Activated CD8-positive, alpha-beta memory T cell treated with anti-CD3 and anti-CD28 coated beads, Interleukin-2, amount 50 U/mL, for 4 hours (primary cell): ENCODE data around the gene SPEM3.

ENCODE experiments used
- DNase-seq: peaks from one replicate; pipeline ENCODE4 v3.0.0-alpha.2; 2020

The SPEM3 gene

DNA sequence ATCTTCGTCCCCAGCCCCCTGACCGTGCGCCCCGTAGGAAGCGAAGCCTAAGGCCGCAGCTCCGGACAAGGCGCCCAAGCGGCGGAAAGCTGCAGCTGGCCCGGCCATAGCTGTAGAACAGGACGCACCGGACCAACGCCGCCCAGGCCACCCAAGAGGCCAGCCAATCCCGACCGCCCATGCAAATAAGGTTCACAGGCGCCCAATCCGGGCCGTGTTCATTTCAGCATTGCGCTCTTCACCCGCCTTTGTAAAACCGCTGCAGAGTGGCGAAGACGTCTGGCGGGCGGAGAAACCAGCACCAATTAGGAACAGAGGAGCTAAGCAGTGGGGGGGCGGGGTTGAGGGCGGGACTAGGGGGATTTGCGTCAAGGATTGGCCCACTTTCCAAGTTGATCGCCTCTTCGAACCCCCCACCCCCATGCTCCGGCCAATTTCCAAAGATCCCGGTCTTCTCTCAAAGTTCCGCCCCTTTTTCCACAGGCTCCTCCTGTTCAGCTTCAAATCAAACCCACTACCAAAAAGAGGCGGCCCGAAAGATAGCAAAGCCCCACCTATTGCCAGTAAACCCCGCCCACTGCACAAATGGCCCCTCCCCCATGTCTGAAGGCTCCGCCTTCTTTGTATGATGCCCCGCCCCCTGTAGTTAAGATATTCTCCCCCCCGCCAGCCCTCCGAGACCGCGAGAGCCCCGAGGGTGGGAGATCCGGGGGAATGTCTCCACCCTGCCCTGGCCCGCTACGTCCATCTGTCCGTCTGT is 24.5 kb upstream of the SPEM3 start, which contains the start of gene TMEM256:
TSS of gene TMEM256 (minus strand) at position 121 of the 760 bp plus-strand sequence. CDS start at position 108, 13 bp downstream.
- DNase-seq, result peak; percentile 91

DNA sequence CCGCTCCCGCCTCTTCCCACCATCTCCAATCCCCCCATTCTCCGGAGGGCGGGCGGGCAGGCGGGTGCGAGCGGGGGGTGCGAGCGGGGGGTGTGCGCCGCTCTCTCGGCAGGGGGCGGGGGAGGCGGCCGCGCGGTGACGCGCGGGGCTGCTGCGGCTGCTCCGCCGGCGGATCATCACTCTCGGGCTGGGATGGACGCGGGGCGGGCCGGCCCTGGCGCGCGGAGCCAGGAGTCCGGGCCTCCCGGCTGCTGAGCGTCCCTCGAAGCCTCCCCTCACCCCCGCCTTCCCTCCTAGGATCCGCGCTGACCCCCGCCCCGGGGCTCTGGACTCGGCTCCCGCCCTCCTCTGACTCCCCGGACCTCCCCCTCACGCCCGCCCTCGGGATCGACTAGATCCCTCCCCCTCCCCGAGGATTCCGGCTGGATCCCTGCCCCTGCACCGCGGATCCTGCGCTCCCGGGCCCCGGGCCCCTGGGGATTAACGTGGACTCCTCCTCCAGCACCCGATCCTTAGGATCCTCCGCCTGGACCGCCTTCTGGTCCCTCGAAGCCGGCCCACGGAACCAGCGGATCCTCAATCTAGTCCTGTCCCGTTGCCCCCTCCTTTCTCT is 23.8 kb upstream of the SPEM3 start:
- peak; percentile 73 for DNase-seq

DNA sequence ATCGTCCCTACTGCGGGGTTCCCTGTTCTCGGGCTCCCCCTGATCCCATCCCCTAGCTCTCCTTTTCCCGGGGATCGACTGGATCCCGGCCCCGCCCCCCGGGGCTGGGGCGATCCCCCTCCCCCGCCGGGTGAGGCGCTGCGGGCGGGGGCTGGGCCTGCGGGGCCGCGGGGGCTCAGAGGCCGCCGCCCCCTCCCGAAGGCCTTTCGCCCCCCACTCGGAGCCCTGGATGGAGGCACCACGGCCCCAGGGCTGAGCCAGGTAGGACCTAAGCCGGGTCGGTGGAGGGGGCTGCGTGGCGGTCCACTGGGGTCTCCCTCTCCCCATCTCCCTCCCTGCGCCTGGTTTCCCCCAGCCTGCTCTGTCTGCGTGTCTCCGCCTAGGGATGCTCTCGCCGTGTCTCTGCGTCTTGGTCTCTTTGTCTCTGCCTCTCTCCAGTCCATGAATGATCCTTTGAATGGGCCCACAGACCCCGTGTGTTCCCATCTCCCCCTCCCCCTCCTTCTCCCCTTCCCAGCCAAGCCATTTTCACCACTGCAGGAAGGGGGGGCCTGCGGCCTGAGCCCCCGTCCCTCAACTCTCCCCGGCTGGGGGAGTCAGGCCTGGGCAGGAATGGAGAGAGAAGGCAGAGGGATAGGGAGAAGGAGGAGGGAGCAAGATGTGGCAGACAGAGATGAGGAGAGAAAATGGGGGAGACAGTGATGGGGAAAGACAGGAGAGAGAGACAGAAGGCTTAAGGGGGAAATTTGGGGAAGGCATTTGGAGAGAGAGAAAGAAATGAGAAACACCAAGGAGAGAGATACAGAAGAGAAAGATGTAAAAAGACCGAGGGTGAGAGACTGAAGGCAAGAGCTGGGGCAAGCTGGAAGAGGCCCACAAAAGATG is 23.1 kb upstream of the SPEM3 start:
- no peak for DNase-seq

DNA sequence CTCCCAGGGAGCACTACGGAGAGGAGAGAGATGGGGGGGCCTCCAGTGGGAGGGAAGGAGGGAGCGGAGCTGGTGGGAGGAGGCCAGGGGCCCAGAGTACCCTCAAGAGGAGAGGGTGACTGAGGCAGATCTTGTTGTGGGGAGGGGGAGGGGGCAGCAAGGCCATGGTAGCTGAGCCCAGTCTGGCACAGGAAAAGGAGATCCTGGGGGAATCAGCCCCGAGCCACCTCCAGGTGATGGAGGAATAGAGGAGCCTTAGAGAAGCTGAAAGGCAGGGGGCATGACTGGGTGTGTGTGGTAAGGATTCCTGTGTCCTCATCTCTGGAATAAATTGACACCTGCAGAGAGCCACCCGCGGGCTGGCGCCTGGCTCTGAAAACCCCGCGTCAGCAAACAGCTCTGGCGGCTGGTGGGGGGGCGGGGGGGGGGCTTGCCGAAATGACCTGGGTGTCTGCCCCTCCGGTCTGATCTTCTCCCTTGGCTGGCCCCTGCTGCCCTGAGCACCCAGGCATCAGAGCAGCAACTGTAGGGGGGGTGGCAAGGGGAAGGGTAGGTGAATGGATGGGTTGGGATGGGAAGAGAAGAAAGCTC is 22.3 kb upstream of the SPEM3 start:
- no peak for DNase-seq

DNA sequence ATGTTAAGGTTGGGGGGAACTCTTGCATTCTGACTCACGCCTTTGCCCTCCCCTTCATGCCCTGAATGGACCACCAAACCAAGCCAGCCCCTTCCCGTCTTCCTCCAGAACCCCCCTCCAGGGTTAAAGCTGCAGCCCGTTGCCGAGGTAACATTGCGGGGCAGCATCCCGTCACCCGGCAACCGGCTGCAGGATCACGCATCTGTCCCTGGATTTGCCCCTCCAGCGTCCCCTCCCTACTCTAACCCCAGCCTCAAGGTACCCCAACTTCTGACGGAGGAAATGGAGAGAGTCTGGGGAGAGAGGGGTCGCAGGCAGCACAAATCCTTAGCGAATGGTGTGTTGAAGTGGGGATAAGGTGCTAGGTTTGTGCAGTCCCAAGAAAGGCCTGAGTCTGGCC is 21.6 kb upstream of the SPEM3 start:
- DNase-seq, result no peak

DNA sequence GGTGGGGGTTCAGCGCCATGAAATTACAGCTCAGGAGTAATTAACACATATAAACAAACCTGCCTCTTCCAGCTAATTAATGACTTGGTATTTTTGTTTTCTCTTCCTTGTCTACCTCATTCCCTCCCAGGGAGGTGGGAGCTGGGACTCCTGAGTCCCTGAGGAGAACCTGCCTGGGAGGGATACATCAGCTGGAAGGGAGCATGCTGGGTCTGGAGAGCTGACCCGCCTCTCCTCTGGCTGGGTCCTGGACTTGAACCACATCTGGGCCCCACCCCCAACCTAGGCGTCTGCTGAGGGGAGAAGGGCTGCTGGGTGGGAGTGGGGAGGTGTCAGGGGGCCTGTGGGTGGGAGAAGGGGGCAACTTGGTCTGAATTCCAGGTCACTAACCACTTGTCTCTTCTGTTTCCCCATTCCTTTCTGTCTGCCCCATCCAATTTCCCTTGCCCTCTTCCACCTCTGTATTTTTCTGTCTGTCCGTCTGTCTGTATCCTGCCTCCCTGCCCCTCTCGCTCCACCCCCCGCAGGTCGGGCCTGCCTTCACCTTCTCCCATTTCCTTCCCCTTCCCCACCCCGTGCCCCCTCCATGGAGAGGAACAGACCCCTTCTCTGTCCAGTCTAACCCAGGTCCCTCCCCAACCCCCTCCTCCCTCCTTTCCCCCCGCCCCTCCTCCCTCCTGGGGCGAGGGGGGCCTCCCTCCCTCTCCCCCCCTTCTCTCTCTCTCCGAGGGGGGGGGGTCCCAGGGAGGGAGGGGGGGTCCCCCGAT is 21.0 kb upstream of the SPEM3 start, which contains the start of gene NLGN2:
TSS of gene NLGN2 (plus strand) at position 361 of the 767 bp plus-strand sequence. CDS start 411 bp downstream, outside the sequence.
- no peak for DNase-seq

DNA sequence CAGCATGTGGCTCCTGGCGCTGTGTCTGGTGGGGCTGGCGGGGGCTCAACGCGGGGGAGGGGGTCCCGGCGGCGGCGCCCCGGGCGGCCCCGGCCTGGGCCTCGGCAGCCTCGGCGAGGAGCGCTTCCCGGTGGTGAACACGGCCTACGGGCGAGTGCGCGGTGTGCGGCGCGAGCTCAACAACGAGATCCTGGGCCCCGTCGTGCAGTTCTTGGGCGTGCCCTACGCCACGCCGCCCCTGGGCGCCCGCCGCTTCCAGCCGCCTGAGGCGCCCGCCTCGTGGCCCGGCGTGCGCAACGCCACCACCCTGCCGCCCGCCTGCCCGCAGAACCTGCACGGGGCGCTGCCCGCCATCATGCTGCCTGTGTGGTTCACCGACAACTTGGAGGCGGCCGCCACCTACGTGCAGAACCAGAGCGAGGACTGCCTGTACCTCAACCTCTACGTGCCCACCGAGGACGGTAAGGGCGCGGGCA is 20.4 kb upstream of the SPEM3 start:
- peak; percentile 33 for DNase-seq

DNA sequence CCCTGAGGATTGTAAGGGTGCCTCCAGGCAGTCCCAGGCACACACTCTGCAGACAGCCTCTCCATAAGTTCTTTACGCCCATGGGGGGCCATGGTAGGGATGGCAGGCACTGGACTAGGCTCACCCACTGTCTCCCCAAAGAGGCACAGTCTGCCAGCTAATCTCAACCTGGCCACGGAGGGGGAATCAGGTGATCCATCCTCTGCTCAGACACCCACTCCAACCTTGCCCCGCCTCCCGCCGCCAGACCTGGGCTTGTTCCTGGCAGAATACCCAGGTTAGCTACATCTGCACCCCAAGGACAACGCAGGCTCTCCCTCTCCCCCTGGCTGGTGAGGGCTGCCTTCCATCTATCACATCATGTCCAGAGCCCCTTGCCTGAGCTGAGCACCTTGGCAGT is 19.8 kb upstream of the SPEM3 start:
- no peak for DNase-seq

DNA sequence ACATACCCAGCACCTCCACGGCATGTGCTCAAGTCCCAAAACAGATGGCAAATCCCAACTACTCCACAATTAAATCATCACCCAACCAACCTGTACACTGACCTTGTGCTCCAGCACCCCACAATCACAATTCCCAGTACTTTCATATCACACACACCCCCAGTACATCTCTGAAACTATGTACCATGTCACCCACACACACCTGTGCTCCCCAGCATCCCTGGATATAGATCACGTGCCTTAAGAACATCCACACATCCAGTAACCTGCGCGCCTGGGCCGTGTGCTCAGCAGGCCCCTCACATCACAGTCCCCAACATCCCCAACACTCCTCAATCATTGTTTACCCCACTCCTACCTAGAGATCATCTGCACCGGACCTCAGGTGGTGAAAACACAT is 18.9 kb upstream of the SPEM3 start:
- no peak for DNase-seq

DNA sequence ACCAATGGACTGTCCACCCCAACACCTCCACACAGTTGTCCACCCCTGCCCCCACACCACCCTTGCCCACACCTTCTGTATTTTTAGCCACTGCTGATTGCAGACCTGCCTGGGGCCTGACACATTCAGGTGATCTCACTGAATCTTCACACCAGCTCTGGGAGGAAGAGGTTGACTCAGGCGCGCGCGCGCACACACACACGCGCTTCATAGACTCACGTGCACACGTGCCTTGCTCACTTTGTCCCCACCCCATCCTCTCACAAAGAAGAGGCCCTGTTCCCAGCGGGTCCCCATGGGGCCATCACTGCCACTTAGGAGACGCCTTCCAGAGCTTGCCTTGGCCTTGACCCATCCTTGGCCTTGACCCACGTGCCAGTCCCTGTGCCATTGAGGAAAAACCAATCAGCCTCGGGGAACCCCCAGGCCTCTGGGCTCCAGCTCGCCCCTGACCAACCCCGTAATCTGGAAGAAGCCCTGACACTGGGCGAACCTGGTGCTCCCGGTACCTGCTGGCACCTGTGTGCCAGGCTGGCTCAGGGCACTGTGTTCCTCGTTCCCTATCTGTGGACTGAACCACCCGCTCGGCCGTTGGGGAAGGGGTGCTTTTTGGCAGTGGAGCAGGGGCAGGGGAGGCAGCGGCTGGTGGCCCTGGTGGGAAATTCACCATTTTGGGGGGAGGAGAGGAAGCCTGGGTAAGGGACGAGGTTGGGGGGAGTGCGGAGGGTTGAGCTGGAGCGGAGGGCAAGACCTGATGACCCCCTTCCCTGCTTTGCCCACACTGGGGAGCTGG is 17.8 kb upstream of the SPEM3 start:
- no peak for DNase-seq

DNA sequence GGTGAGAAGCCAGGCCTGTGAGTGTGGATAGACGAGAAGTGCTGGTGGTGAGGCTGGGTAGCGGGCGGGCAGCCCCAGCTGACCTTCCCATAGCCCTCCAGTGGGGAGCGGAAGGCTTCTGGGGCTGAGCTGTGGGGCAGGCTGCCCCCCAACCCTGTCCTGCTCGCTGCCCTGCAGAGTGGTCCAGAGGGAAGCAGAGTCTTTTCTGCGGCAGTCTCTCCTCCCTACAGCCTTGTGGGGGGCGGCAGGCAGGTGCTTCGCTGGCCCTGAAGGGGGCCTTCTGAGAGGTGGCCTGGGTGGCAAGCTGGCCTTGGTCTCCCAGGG is 17.3 kb upstream of the SPEM3 start:
- DNase-seq, result no peak

DNA sequence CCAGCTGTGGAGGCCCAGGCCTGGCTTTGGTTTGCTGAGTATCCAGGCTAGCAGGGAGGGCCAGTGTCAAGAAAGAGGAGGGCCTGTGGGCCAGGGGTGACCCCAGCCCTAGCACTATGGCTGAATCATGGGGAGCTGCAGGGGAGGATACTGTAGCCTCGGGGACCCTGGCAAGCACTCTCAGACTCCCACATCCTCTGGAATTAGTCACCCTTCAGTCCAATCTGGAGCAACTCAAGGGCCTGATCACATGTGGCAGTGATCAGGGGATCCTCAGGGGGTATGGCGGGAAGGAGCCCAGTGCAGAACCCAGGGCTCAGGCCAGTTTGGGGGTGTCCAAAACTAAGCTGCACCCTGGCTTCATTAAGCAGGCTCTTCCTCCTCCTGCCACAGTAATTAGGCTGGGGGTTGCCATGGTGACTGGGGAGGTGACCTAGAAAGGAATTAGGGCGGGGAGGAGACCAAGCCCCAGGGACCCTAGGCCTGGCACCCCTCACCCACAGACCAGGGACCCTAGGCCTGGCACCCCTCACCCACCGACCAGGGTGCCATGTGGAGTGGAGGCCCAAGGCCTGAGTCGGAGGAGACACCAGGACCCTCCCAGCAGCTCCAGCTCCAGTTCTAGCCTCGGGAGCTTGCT is 15.2 kb upstream of the SPEM3 start:
- DNase-seq, result no peak

DNA sequence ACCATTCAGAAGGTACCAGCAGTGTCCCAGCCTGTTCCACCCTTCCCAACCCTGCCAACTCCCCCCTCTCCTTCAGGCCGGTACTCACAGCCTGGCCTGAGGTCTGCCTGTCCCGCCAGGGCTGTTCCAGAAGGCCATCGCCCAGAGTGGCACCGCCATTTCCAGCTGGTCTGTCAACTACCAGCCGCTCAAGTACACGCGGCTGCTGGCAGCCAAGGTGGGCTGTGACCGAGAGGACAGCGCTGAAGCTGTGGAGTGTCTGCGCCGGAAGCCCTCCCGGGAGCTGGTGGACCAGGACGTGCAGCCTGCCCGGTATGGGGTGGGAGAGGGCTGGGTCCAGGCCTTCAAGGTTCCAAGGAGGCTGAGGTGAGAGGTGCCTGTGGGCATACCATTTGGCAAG is 13.8 kb upstream of the SPEM3 start:
- no peak for DNase-seq

DNA sequence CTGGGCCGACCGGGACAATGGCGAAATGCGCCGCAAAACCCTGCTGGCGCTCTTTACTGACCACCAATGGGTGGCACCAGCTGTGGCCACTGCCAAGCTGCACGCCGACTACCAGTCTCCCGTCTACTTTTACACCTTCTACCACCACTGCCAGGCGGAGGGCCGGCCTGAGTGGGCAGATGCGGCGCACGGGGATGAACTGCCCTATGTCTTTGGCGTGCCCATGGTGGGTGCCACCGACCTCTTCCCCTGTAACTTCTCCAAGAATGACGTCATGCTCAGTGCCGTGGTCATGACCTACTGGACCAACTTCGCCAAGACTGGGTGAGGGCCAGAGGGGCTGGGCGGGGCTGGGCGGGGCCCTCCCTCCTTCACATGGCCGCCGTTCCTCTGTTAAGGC is 12.9 kb upstream of the SPEM3 start:
- DNase-seq, result no peak

DNA sequence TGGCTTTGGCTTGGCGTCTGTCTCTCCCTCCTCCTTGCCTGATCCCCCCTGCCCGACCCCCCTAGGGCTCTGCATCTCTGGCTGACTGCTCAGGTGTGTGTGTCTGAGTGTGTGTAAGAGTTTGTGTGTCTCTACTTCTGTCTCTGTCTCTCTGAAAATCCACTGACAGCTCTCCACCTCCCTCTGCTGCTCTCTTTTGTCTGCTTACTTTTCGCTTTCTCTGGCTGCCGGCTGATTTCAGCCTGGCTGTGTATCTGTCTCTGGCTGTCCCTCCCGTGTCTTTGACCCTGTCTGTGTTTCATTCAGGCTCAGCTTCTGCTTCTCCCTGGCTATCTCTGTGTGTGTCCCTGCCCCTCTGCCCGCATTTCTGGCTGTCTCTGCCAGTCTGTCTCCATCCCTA is 12.3 kb upstream of the SPEM3 start:
- DNase-seq, result no peak

DNA sequence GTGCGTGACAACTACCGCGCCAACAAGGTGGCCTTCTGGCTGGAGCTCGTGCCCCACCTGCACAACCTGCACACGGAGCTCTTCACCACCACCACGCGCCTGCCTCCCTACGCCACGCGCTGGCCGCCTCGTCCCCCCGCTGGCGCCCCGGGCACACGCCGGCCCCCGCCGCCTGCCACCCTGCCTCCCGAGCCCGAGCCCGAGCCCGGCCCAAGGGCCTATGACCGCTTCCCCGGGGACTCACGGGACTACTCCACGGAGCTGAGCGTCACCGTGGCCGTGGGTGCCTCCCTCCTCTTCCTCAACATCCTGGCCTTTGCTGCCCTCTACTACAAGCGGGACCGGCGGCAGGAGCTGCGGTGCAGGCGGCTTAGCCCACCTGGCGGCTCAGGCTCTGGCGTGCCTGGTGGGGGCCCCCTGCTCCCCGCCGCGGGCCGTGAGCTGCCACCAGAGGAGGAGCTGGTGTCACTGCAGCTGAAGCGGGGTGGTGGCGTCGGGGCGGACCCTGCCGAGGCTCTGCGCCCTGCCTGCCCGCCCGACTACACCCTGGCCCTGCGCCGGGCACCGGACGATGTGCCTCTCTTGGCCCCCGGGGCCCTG is 11.5 kb upstream of the SPEM3 start:
- no peak for DNase-seq

DNA sequence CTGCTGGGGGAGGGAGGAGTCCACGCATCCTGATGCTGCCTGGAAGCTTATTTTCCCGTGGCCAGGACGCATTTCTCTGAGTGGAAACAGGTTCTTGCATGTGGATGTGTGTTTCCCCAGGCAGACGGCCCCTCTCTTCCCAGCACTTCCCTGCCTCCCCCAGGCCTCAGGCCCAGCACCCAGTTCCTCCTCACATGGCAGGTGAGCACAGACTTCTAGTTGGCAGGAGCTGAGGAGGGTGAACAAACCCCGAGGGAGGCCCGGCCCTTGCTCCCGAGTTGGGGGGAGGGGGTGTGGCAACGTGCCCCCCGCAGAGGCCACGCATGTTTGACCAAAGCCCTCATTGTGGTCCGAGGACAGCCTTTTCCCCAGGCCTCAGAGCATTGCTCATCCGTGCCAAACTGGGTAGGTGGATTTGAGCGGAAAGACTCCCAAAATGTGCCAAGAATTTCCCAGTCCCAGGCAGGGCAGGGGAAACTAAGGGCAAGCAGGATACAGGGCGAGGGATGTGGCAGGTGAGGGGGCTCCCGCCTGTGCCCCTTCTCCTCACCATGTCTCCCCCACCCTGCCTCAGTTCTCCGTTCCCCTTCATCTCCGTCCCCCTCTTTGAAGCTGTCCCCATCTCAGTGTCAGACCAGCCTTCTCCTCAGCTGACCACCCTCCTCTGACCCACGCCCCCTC is 10.0 kb upstream of the SPEM3 start:
- no peak for DNase-seq

DNA sequence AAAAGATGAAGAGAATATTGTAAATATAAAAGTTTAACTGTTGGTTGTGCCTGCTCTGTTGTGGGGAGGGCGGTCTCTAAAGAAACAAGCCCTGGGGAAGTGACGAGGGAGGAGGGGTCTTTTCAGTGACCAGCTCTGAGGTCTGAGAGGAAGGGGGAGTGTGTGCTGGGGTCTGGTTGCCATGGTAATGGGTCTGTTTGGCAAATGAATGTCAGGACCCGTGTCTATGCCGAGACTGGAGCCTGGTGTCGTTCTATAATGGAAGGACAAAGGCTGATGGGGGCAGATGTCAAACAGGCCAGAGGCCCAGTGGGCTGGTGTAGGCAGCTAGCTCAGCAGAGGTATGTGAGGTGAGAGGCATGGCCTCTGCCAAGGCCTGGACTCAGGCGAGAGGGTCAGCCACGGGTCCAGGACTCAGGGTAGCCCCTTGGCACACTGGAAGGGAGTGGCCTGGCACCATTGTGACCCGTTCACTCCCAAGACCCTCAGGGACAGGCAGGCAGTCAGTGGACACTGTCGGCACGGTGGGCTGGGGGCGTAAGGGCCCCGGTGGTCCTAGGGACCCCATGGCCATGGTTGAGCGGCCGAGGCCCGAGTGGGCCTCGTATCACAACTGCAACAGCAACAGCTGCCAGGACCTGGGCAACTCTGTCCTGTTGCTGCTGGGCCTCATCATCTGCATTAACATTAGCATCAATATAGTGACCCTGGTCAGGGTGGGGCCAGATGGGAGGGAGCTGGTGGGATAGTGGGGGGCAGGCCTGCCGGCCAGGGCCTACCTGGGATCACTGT is 8.6 kb upstream of the SPEM3 start, which contains the start of gene SPEM1:
TSS of gene SPEM1 (plus strand) at position 506 of the 792 bp plus-strand sequence. CDS start at position 567, 61 bp downstream.
- DNase-seq, result no peak

DNA sequence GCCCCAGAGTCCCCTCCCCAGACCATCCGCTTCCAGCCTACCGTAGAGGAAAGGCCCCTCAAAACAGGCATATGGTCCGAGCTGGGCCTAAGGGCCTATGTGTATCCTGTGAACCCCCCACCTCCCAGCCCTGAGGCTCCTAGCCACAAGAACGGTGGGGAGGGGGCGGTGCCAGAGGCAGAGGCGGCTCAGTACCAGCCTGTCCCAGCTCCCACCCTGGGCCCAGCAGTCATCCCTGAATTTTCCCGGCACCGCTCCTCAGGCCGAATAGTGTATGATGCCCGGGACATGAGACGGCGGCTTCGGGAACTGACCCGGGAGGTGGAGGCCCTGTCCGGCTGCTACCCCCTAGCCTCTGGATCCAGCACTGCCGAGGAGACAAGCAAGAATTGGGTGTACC is 7.5 kb upstream of the SPEM3 start:
- DNase-seq, result no peak
